Spleen (tissue), 11 donors: ENCODE data around the gene PERP. TPM values are rescaled to one million over a fixed set of nuclear protein-coding genes. Genes with fewer than 3 reads are reported as not detected.

Experiments
- DNase-seq: peaks from one replicate; pipeline ENCODE4 v3.0.0-alpha.2; 2020
- H3K27ac ChIP-seq, 8 donors: fragments of 200-600 bp; sonication (generic) in 7 of 8; 1 replicate in 4 of 8; 2 replicates in 4 of 8; pipeline versions ENCODE4 v1.5.0 to v1.8.0; 2016 to 2021; ENCODE audit warnings: inconsistent platforms in 4 of 8, mild to moderate bottlenecking in 4 of 8, moderate library complexity in 1 of 8
- H3K27me3 ChIP-seq, 7 donors: fragments of 200-600 bp; sonication (generic) in 6 of 7; replicated peaks in 1 of 7; 1 replicate in 4 of 7; 2 replicates in 3 of 7; pipeline versions ENCODE4 v1.5.0 to v1.8.0; 2016 to 2021; ENCODE audit warnings: inconsistent platforms in 3 of 7, mild to moderate bottlenecking in 1 of 7
- H3K36me3 ChIP-seq, 6 donors: fragments of 200-600 bp; sonication (generic) in 5 of 6; 1 replicate in 4 of 6; 2 replicates in 2 of 6; pipeline versions ENCODE4 v1.5.0 to v1.8.0; 2016 to 2021; ENCODE audit warnings: inconsistent platforms in 2 of 6
- H3K4me1 ChIP-seq, 6 donors: fragments of 200-600 bp; sonication (generic) in 5 of 6; 1 replicate in 3 of 6; 2 replicates in 3 of 6; pipeline versions ENCODE4 v1.5.0 to v1.8.0; 2016 to 2021; ENCODE audit warnings: inconsistent platforms in 3 of 6
- H3K4me3 ChIP-seq, 8 donors: fragments of 200-600 bp; sonication (generic) in 7 of 8; 1 replicate in 4 of 8; 2 replicates in 4 of 8; pipeline versions ENCODE4 v1.5.0 to v1.8.0; 2016 to 2021; ENCODE audit warnings: inconsistent platforms in 4 of 8, mild to moderate bottlenecking in 4 of 8, moderate library complexity in 2 of 8
- H3K9me3 ChIP-seq, 8 donors: fragments of 200-600 bp; sonication (generic) in 7 of 8; 1 replicate in 4 of 8; 2 replicates in 4 of 8; pipeline versions ENCODE4 v1.5.0 to v1.8.0; 2016 to 2021; ENCODE audit warnings: inconsistent platforms in 4 of 8
- POLR2A ChIP-seq, 3 donors: fragments of 450-650 bp; IDR thresholded peaks; one replicate each; pipeline ENCODE4 v1.5.1; 2017; ENCODE audit warnings: antibody characterized with exemption in 3 of 3, mild to moderate bottlenecking in 1 of 3
- POLR2AphosphoS5 ChIP-seq, 3 donors: sonication (generic); formaldehyde crosslinking; IDR thresholded peaks; one replicate each; pipeline ENCODE4 v1.5.1; 2017; ENCODE audit warnings: antibody characterized with exemption in 3 of 3
- WGBS, 5 donors: extraction: QIAGEN DNeasy Blood & Tissue Kit in 3 of 5; methylation state at CpG; one replicate each; pipeline versions ENCODE4 v1.1.5 to v1.1.7; 2013 to 2018; 5-methylcytosine and 5-hydroxymethylcytosine counted together
- intact Hi-C: fragments of 100-400 bp; cut with DNase I; formaldehyde crosslinking; loops from one replicate; pipeline ENCODE4 v1.15.0; 2023; ENCODE audit warnings: low total_unique reads
- polyA plus RNA-seq, 3 donors: library from polyadenylated mRNA; stranded (reverse); fragments of 200-250 nt; gene quantifications; one replicate each; pipeline ENCODE4 v1.2.1, GENCODE V29; 2013
- total RNA-seq, 7 donors: library from RNA; depleted of rRNA in 3 of 7; stranded (reverse); fragments of >200 nt in 3 of 7; fragmentation: NEBNext Ultra II Directional in 4 of 7; extraction: Animal tissue kit (Norgen Biotek cat#: 25700) in 4 of 7; gene quantifications; one replicate each; pipeline versions ENCODE4 v1.1.0 to v1.2.1, GENCODE V29; 2016 to 2021
- TF ChIP-seq, protein P1 (sequence below), 11 experiments: fragments of 200-600 bp in 7 of 11; fragments of 450-650 bp in 4 of 11; sonication (generic) in 4 of 11; IDR thresholded peaks in 8 of 11; conservative IDR thresholded peaks in 3 of 11; 1 replicate in 7 of 11; 2 replicates in 4 of 11; pipeline versions ENCODE4 v1.4.0 to v1.8.0; 2016 to 2021; ENCODE audit warnings: antibody characterized with exemption in 11 of 11, inconsistent platforms in 4 of 11, mild to moderate bottlenecking in 1 of 11
- donor health status: healthy with polysubstance abuse.
- donor health status: DM: no; HTN: no; CAD: no; lungs with moderate emphysema.
- donor health status: DM: no; HTN: no; CAD: no.
- donor health status: Bipolar disorder and iron deficiency.
- donor health status: healthy.
- donor health status: DM: no; HTN: no; CAD: no.
- donor health status: DM: yes; HTN: yes; CAD: no.

Gene PERP
- total and polyA plus RNA-seq, 10 donors = 0.29 to 1.1 (median 0.55) TPM

DNA sequence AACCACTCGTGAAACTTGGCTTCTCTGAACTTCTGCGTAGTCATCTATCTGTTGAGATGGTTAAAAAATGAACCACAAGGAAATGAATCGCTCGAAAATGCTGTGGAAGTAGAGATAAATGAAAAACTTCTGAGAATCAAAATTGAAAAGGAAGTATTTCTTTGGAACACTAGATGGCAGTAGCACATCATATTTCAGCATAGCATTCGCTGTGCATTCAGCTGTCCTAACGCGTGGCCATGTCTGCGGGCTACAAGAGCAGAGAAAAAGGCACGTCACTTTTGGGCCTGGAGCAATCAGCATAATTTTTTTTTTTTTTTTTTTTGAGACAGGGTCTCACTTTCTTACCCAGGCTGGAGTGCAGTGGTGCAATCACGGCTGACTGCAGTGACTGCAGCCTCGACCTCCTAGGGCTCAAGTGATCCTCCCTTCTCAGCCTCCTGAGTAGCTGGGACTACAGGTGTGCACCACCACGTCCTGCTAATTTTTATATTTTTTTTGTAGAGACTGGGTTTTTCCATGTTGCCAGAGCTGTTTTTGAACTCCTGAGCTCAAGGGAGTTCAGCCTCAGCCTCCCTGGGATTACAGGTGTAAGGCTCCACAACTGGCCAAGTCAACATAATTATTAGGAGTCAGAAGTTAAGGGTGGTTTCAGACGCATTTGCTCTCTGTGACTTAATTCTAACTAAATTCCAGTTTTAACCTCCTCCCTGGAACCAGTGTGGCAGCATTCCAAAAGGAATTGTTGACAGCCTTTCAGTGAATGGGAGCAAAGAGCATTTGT is 8.8 kb upstream of the PERP start:
- H3K36me3 ChIP-seq = no peaks in the 10 kb centered on the region
- peaks cover 0 to 10% (median 2%) of the 10 kb centered on the region in 6 donors for H3K4me1 ChIP-seq
- H3K9me3 ChIP-seq = no peaks in the 10 kb centered on the region
- peaks cover 0 to 24% (median 0%) of the 10 kb centered on the region in 7 donors for H3K27me3 ChIP-seq
- 23 to 26% (median 24%) methylated on average over 13 of the region's 13 CpGs for WGBS, 5 donors
- H3K27ac ChIP-seq = no peak overlapping the region
- H3K4me3 ChIP-seq = no peak overlapping the region
- no peak for TF ChIP-seq POLR2A (IDR thresholded peaks at IDR 0.05)
- TF ChIP-seq, protein P1, sequence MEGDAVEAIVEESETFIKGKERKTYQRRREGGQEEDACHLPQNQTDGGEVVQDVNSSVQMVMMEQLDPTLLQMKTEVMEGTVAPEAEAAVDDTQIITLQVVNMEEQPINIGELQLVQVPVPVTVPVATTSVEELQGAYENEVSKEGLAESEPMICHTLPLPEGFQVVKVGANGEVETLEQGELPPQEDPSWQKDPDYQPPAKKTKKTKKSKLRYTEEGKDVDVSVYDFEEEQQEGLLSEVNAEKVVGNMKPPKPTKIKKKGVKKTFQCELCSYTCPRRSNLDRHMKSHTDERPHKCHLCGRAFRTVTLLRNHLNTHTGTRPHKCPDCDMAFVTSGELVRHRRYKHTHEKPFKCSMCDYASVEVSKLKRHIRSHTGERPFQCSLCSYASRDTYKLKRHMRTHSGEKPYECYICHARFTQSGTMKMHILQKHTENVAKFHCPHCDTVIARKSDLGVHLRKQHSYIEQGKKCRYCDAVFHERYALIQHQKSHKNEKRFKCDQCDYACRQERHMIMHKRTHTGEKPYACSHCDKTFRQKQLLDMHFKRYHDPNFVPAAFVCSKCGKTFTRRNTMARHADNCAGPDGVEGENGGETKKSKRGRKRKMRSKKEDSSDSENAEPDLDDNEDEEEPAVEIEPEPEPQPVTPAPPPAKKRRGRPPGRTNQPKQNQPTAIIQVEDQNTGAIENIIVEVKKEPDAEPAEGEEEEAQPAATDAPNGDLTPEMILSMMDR (IDR thresholded peaks at IDR 0.05 in 8 of 11, conservative IDR thresholded peaks at IDR 0.05 in 3 of 11) = peak; percentile 40 to 82 (median 70)
- no peak for TF ChIP-seq POLR2AphosphoS5 (IDR thresholded peaks at IDR 0.05)
- intact Hi-C loops = loop anchor here (5.0 to 10.0 kb wide), 4 partner anchors 169 to 649 kb away; no protein-coding TSS in a partner anchor
- DNase-seq = peak; percentile 83

DNA sequence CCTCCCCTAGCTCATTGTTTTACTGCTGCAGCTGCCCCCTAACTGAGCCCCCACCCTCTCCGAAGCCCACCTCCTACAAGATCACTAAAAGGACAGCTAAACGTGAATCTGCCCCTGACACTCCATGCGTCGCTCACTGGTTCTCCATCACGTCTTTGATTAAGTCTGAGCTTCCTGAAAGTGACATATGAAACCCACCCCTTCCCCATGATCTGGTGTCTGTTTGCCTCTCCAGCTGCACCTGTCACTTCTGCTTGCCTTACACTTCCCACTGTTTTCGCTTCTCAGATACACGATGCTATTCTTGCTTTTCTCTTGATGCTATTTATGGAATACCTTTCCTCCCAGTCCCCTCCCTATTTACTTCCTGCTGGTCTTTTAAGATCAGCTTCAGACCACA is 8.0 kb upstream of the PERP start:
- TF ChIP-seq POLR2A (IDR thresholded peaks at IDR 0.05) = no peak
- TF ChIP-seq, protein P1 (IDR thresholded peaks at IDR 0.05 in 8 of 11, conservative IDR thresholded peaks at IDR 0.05 in 3 of 11) = no peak
- Histone ChIP-seq H3K27ac (no peak overlapping the region), H3K36me3 (no peaks in the 10 kb centered on the region), H3K9me3 (no peaks in the 10 kb centered on the region), H3K4me1 (peaks cover 0 to 10% (median 2%) of the 10 kb centered on the region in 6 donors), H3K27me3 (peaks cover 0 to 21% (median 0%) of the 10 kb centered on the region in 7 donors), H3K4me3 (no peak overlapping the region)
- DNase-seq = no peak
- intact Hi-C loops = loop anchor here (5.0 to 10.0 kb wide), 4 partner anchors 170 to 650 kb away; no protein-coding TSS in a partner anchor
- WGBS, 5 donors = 17 to 25% (median 23%) methylated on average over 7 of the region's 7 CpGs

DNA sequence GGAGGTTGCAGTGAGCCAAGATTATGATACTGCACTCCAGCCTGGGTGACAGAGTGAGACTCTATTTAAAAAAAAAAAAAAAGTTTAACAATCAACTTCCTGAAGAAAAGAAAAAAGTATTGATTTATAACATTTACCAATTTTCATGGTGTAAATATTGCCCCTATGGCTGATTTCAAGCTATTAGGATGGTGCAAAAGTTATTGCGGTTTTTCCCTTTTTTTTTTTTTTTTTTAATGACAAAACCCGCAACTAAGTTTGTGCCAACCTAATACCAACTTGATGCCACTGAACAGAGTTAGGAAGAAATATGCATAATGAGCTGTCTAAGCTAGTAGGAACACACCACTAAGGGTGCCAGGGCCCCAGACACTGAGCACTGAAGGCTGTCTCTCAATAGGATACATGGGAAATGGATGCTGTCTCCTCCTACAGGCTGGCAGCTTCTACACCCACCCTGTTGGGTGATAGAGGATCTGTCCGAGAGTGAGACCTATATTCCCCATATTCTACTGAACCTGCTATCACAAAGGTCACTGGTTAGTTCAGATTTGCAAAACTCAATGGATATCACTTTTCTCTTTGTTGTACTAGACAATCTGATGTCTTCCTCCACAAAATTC is 6.5 kb upstream of the PERP start:
- intact Hi-C loops = loop anchor here (10.0 kb wide), 3 partner anchors 171 to 651 kb away; no protein-coding TSS in a partner anchor
- Histone ChIP-seq H3K27ac (no peak overlapping the region), H3K9me3 (no peaks in the 10 kb centered on the region), H3K27me3 (peaks cover 0 to 26% (median 3%) of the 10 kb centered on the region in 7 donors), H3K4me3 (no peak overlapping the region), H3K36me3 (no peaks in the 10 kb centered on the region), H3K4me1 (peaks cover 0 to 10% (median 2%) of the 10 kb centered on the region in 6 donors)
- TF ChIP-seq POLR2AphosphoS5 (IDR thresholded peaks at IDR 0.05) = no peak
- TF ChIP-seq POLR2A (IDR thresholded peaks at IDR 0.05) = no peak
- TF ChIP-seq, protein P1 (IDR thresholded peaks at IDR 0.05 in 8 of 11, conservative IDR thresholded peaks at IDR 0.05 in 3 of 11) = no peak
- 58 to 93% (median 86%) methylated on average over 3 of the region's 3 CpGs for WGBS, 5 donors
- DNase-seq = no peak

DNA sequence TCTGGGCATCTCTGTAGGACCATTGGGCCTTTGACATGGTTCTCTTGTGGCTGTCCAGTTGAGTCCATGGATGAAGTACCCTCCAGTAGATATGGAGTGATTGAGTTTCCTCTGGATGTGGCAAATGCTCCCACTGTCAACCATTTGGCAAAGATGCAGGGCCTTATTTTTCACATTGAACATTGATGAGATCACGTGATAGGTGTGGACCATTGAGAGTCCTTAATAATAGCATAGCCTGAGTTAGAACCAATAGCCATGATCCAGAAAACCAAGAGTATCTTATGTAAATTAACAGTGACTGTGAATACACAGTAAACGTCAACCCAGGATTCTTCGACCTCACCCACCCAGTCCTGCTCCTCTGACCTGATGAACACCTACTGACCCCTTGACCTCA is 3.0 kb upstream of the PERP start:
- H3K27me3 ChIP-seq = peaks cover 0 to 55% (median 30%) of the 10 kb centered on the region in 7 donors
- TF ChIP-seq POLR2A (IDR thresholded peaks at IDR 0.05) (no peak), POLR2AphosphoS5 (IDR thresholded peaks at IDR 0.05) (no peak)
- TF ChIP-seq, protein P1 (IDR thresholded peaks at IDR 0.05 in 8 of 11, conservative IDR thresholded peaks at IDR 0.05 in 3 of 11) = no peak
- no peak overlapping the region for H3K27ac ChIP-seq
- intact Hi-C loops = loop anchor here (2.0 to 10.0 kb wide), 4 partner anchors 109 to 655 kb away; no protein-coding TSS in a partner anchor
- H3K36me3 ChIP-seq = no peaks in the 10 kb centered on the region
- no peak for DNase-seq
- H3K4me1 ChIP-seq = peaks cover 4 to 28% (median 22%) of the 10 kb centered on the region in 6 donors
- 74 to 90% (median 78%) methylated on average over 3 of the region's 3 CpGs for WGBS, 5 donors
- no peak overlapping the region for H3K4me3 ChIP-seq
- no peaks in the 10 kb centered on the region for H3K9me3 ChIP-seq
